H54 (cell line): ENCODE results near the gene FAM83E.
A peak's percentile ranks its signal among the peaks of the same experiment; 100 is the strongest.
"Not testable (repeated sequence)": the region's sequence is repeated elsewhere in the genome, so short reads cannot be mapped to it uniquely, and the experiment has no call there.

ENCODE experiments used
- DNase-seq: peaks from one replicate; pipeline ENCODE4 v3.0.0; 2011; ENCODE audit warnings: low spot score, mixed read lengths; ENCODE audit not compliant: insufficient read length
- FAIRE-seq: peaks from 3 replicates; lab custom pipeline; 2011; peaks lifted over from hg19 to GRCh38; lab: Jason Lieb, UNC
- POLR2A ChIP-seq: IDR thresholded peaks from 2 replicates; pipeline ENCODE4 v1.6.1; 2011; ENCODE audit warnings: low read depth, mild to moderate bottlenecking, low read length

Gene FAM83E

DNA sequence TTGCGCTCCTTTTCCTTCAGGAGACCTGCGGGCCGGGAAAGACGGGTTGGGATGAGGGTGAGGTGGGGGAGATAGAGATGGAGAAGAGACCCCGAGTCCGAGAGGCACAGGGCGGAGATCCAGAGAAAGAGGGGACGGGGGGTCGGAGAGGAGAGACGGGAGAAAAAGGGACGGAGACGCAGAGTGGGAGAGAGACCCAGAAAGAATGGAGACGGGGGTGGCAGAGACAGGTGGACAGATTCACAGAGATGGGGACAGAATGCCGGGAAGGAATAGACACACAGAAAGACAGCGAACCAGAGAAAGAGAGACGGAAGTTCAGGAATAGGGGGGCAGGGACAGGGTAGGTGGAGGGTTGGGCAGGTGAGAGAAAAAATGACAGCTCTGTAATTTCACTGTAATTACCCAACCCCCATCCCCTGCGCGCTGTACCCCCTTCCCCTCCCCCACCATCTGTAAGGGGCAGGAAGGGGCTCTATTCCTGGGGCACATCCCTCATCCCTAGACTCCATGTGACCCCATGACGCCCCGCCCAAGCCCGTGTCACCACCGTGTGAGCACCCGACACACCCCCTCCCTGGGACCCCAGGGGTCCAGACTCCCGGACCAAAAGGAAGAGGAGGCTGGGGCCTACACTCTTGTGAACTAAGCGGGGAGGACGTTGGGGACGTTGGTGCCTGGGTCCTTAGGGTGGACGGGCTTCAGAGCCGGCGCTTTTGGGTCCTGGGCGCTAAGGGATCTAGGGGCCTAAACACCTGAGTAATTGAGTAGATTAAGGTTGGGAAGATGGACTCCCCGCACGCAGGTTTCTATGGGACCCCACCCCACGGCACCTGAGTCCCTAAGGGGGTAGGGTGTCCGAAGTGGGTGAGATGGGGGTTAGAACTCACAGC, 21.3 kb upstream of the FAM83E start:
- DNase-seq (no peak), FAIRE-seq (no peak)
- TF ChIP-seq POLR2A = no peak

DNA sequence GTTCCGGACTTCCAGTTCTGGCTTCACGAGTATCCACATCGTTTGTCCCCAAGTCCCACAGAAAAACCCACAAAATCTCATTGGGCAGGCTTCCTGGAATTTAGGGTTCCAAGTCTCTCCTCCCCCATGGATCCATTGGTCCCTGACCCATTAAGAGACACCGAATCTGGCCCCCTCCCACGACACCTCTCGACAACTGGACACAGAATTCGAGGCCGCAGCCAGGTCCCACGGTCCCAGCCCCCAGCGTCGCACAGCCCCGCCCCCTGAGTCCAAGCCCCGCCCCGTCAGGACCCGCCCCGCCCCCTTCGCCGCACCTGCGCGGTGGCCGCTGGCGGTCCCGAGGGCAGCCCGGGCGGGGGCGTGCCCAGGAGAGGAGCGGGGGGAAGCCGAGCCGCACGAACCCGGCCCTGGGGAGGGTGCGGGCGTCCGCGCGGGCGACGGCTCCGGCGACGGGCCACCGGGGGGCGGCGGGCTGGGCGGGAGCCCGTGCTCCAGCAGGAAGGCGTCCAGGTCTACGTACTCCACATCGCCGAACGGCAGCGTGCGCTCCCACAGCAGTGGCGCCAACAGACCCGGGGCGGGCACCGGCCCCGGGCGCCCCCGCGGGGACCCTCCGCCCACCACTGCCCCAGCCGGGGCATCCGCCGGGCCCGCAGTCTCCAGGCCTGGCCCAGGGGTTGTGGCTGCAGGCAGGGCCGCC, 20.5 kb upstream of the FAM83E start:
- TF ChIP-seq POLR2A = peak; percentile 16; the same call in 1 of the 2 replicates
- DNase-seq = no peak
- FAIRE-seq = no peak

DNA sequence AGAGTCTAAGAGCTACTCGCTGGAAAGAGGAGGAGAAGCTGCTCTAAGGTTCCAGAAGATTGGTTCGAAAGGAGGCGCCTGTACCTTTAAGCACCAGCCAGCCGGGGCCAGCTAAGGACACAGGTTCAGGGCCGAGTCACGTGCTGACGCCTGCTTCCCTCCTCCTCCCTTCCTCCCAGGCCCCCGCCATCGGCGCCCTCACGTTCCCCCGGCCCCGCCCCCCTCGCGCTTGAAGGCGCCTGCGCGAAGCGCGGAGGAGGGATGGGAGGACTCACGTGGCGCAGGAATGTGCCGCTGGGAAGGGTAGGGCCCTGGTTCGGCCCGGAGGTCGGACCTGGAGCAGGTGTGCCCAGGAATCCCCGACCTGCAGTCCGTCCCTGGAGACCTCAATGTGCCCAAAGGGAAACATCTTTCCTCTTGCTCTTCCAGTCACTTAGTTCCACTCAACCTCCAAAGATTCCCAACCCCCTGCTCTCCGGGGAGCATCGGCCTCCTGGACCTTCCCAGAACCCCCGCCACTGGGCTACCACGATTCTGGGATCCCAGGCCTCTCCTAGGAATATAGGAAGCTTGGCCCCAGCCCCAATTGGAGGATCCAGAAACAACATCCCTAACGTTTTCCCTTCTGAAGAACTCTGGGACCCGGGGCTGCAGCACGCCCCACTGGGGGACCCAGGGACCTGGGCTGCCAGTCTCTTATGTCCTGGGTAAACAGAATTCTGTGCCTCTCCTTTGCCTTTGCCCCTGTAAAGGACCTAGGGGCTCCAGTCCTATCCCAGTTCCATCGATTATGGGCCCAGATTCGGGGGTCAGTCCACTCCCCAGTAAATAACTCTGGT, 19.8 kb upstream of the FAM83E start:
- FAIRE-seq (peak; percentile 83), DNase-seq (peak; percentile 79)
- TF ChIP-seq POLR2A = no peak

DNA sequence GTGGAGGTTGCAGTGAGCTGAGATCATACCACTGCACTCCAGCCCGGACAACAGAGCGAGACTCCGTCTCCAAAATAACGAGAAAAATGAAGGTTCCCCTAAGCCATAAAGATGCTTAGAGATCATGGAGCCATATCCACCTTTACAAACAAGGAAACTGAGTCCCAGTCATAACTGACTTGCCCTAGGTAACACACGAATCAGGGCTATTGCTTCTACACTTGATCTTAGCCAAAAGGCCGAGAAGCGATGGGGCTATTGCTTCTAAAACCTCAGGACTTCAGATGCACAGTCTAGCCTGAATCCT, 19.1 kb upstream of the FAM83E start:
- no peak for TF ChIP-seq POLR2A
- no peak for FAIRE-seq
- no peak for DNase-seq

DNA sequence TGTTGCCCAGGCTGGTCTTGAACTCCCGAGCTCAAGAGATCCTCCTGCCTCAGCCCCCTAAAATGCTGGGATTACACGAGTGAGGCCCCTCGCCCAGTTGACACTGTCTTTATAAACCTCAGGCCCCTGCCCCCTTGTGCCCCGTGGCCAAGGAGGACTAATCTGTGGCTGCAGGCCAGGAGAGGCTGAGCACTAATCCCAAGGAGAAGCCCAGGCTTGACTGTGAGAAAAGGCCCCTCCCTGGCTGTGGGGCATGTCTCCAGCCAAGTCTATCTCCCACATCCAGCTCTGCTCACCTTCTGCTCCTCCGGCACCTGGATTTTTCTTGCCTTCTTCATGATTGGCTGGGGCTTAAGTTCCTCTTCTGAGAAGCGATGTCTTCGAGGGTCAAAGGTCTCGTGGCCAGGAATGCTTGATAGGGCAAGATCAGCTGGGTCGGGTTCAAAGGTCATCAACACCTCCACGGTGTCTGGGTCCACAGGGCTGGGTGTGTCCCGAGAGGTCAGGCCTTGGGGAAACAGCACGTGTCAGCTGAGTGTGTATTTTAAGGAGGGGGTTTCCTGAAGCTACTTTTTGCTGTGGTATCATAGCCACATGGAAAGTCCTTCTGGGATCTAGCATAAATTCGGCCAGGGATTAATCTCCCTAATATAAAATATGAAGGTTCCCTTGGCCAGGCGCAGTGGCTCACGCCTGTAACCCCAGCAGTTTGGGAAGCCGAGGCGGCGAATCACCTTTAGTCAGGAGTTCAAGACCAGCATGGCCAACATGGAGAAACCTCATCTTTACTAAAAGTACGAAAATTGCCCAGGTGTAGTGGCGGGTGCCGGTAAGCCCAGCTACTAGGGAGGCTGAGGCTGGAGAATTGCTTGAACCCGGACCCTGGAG, 18.5 kb upstream of the FAM83E start:
- TF ChIP-seq POLR2A = no peak
- DNase-seq = no peak
- no peak for FAIRE-seq

DNA sequence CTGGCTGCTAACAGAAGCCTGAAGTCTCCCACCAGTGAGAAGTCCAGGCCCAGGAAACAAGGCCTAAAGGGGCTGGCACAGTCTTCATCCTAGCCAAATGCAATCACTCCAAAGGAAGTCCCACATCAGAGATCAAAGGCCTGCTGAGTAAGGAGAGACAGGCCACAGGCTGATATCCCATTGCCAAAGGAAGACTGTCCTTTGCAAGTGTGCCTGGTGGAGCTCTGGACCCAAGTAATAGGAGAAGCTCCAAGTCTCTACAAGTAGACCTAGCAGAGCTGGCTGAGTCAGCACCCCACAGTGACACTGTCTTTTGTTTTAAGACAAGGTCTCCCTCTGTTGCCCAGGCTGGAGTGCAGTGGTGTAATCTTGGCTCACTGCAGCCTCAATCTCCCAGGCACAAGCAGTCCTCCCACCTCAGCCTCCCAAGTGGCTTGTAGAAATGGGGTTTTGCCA, 17.8 kb upstream of the FAM83E start:
- no peak for TF ChIP-seq POLR2A
- DNase-seq (no peak), FAIRE-seq (no peak)

DNA sequence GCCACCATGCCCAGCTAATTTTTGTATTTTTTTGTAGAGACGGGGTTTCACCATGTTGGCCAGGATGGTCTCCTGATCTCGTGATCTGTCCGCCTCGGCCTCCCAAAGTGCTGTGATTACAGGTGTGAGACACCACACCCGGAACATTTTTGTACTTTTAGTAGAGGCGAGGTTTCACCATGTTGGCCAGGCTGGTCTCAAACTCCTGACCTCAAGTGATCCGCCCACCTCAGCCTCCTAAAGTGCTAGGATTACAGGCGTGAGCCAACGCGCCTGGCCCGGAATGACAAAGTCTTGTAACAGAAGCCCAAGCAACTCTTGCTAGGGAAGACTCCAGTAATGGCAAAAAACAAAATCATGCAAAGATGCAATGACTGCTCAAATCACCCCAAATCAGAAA, 17.4 kb upstream of the FAM83E start:
- not testable (repeated sequence) for DNase-seq, FAIRE-seq

DNA sequence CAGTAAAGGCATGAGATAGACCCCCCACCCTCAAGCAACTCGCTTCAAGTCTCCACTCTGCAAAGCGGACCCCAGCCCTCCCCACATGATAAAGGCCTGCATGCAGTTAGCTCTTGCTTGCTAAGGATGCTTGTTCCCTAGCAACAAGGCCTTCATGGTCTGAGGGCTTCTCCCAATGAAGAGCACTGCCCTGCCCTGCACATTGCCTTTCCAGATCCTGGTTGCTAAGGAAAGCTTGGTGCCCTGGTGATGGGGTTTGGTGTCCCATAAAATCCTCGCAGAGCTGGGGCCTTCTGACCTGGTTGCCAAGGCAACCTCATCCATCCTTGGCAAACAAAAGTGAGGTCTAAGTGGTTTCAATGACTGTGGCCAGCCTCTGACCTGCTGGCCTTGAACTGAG, 16.3 kb upstream of the FAM83E start:
- FAIRE-seq (no peak), DNase-seq (no peak)
- no peak for TF ChIP-seq POLR2A

DNA sequence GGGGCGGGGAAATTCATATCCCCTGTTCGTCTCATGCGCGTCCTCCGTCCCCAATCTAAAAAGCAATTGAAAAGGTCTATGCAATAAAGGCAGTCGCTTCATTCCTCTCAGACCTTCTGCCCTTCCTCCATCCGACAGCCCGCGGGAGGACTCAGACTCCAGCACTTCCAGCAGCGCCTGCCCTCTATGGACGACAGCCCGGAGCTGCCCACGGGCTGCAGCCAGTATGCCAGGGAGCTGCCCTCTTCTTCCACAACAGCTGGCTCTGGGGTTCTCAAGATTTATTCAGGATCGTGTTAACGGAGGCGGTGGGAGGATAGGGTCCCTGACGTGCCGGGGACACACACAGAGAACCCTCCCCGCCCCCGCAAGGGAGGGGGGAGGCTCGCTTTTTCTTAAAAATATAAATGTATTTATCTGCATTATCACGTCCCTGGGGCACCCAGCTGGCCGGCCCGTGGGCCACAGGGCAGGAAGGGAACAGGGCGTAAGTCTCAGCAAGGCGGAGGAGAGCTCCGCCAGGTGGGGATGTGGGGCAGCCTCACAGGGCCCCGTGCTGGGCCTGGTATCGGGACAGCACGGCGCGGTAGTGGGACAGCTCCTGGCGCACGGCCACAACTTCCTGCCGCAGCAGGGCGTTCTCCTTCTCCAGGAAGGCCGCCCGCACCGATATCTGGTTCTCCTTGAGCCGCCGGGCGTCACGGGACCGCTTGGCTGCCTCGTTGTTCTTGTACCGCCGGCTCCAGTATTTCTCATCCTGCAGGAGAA, 15.6 kb upstream of the FAM83E start:
- DNase-seq (no peak), FAIRE-seq (no peak)
- no peak for TF ChIP-seq POLR2A

DNA sequence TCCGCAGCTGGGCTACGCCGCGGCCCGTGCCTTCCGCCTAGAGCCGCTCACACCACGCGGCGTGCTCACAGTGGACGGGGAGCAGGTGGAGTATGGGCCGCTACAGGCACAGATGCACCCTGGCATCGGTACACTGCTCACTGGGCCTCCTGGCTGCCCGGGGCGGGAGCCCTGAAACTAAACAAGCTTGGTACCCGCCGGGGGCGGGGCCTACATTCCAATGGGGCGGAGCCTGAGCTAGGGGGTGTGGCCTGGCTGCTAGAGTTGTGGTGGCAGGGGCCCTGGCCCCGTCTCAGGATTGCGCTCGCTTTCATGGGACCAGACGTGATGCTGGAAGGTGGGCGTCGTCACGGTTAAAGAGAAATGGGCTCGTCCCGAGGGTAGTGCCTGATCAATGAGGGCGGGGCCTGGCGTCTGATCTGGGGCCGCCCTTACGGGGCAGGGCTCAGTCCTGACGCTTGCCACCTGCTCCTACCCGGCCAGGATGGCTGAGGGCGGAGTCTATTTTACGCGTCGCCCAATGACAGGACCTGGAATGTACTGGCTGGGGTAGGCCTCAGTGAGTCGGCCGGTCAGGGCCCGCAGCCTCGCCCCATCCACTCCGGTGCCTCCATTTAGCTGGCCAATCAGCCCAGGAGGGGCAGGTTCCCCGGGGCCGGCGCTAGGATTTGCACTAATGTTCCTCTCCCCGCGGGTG, 14.9 kb upstream of the FAM83E start:
- no peak for TF ChIP-seq POLR2A
- FAIRE-seq (no peak), DNase-seq (no peak)

DNA sequence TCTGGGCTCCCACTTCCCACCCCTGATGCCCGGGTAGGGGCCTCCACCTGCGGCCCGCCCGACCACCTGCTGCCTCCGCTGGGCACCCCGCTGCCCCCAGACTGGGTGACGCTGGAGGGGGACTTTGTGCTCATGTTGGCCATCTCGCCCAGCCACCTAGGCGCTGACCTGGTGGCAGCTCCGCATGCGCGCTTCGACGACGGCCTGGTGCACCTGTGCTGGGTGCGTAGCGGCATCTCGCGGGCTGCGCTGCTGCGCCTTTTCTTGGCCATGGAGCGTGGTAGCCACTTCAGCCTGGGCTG, 14.4 kb upstream of the FAM83E start:
- FAIRE-seq (no peak), DNase-seq (no peak)
- TF ChIP-seq POLR2A = no peak
